ENCODE results near the gene DUSP1. TPM values are rescaled to one million over a fixed set of nuclear protein-coding genes. Genes with fewer than 3 reads are reported as not detected.

The DUSP1 gene
- polyA plus RNA-seq, 1 donor from 2014 or later, result 48.3 TPM

GRCh38 chr5:172791726-172792445 is 20.9 kb upstream of the DUSP1 start:
- no peak overlapping the region for H3K9ac ChIP-seq (ENCODE audit: low read length)
- no peak overlapping the region for H2AFZ ChIP-seq (ENCODE audit: low read depth, low read length)
- H3K9me3 ChIP-seq (ENCODE audit: low read length), result no peaks in the 10 kb centered on the region
- H3K4me2 ChIP-seq (ENCODE audit: low read length), result no peak overlapping the region
- no peaks in the 10 kb centered on the region for H3K36me3 ChIP-seq (ENCODE audit: insufficient read depth, low read length)
- H3K9me2 ChIP-seq (ENCODE audit: insufficient read depth, low read length), result no peaks in the 10 kb centered on the region
- no peak overlapping the region for H3K27ac ChIP-seq (ENCODE audit: low read length)
- H4K20me1 ChIP-seq (ENCODE audit: insufficient read depth), result no peaks in the 10 kb centered on the region
- H3K27me3 ChIP-seq (ENCODE audit: insufficient read depth, low read depth, low read length), result no peaks in the 10 kb centered on the region
- H3K79me2 ChIP-seq (replicated peaks; ENCODE audit: insufficient read depth, low read length), result no peaks in the 10 kb centered on the region
- TF ChIP-seq EP300 (conservative IDR thresholded peaks at IDR 0.05; ENCODE audit: poor library complexity, severe bottlenecking), result no peak
- TF ChIP-seq RAD21 (conservative IDR thresholded peaks at IDR 0.05), result no peak
- TF ChIP-seq SMC3 (conservative IDR thresholded peaks at IDR 0.05; ENCODE audit: poor library complexity), result no peak
- no peak for TF ChIP-seq CTCF (IDR thresholded peaks at IDR 0.05; ENCODE audit: poor library complexity, severe bottlenecking)
- no peak for TF ChIP-seq EZH2 (IDR thresholded peaks at IDR 0.05; ENCODE audit: borderline replicate concordance, insufficient read depth, low read length, poor library complexity, severe bottlenecking)
- TF ChIP-seq POLR2AphosphoS5 (IDR thresholded peaks at IDR 0.05), result no peak
- no peak for TF ChIP-seq REST (IDR thresholded peaks at IDR 0.05; ENCODE audit: borderline replicate concordance)
- TF ChIP-seq TAF1 (IDR thresholded peaks at IDR 0.05; ENCODE audit: low read depth), result no peak
- TF ChIP-seq MXI1 (conservative IDR thresholded peaks at IDR 0.05; ENCODE audit: poor library complexity, severe bottlenecking), result no peak
- H3K4me3 ChIP-seq (ENCODE audit: low read length), result no peak overlapping the region
- no peaks in the 10 kb centered on the region for H3F3A ChIP-seq (ENCODE audit: insufficient read depth, low read length, poor library complexity, severe bottlenecking)

GRCh38 chr5:172791286-172791685 is 20.3 kb upstream of the DUSP1 start:
- TF ChIP-seq EZH2 (IDR thresholded peaks at IDR 0.05; ENCODE audit: borderline replicate concordance, insufficient read depth, low read length, poor library complexity, severe bottlenecking), result no peak
- TF ChIP-seq REST (IDR thresholded peaks at IDR 0.05; ENCODE audit: borderline replicate concordance), result no peak
- no peak for TF ChIP-seq SMC3 (conservative IDR thresholded peaks at IDR 0.05; ENCODE audit: poor library complexity)
- TF ChIP-seq TAF1 (IDR thresholded peaks at IDR 0.05; ENCODE audit: low read depth), result no peak
- Histone ChIP-seq H4K20me1 (ENCODE audit: insufficient read depth) (no peaks in the 10 kb centered on the region), H3K4me3 (ENCODE audit: low read length) (no peak overlapping the region), H3K4me2 (ENCODE audit: low read length) (no peak overlapping the region), H3K79me2 (replicated peaks; ENCODE audit: insufficient read depth, low read length) (no peaks in the 10 kb centered on the region), H3K9ac (ENCODE audit: low read length) (no peak overlapping the region), H3F3A (ENCODE audit: insufficient read depth, low read length, poor library complexity, severe bottlenecking) (no peaks in the 10 kb centered on the region), H2AFZ (ENCODE audit: low read depth, low read length) (no peak overlapping the region), H3K27ac (ENCODE audit: low read length) (no peak overlapping the region), H3K9me2 (ENCODE audit: insufficient read depth, low read length) (no peaks in the 10 kb centered on the region), H3K27me3 (ENCODE audit: insufficient read depth, low read depth, low read length) (no peaks in the 10 kb centered on the region), H3K9me3 (ENCODE audit: low read length) (no peaks in the 10 kb centered on the region), H3K36me3 (ENCODE audit: insufficient read depth, low read length) (no peaks in the 10 kb centered on the region)

All from neural cell (in vitro differentiated cells).